UCSD-AML1 (cell line): ENCODE data around the gene SPATA16.

Source experiments
- DNase-seq: peaks from one replicate; lab custom pipeline; 2025; ENCODE audit not compliant: unreplicated experiment; lab: John Stamatoyannopoulos, UW

SPATA16 gene

GRCh38 chr3:173007079-173007723, 133.8 kb downstream of the SPATA16 start:
- no peak for DNase-seq

GRCh38 chr3:173006006-173006405, 135.0 kb downstream of the SPATA16 start:
- no peak for DNase-seq

- DNase-seq, result no peak
Observed at GRCh38 chr3:173004681-173005080, 136.4 kb downstream of the SPATA16 start.

DNA sequence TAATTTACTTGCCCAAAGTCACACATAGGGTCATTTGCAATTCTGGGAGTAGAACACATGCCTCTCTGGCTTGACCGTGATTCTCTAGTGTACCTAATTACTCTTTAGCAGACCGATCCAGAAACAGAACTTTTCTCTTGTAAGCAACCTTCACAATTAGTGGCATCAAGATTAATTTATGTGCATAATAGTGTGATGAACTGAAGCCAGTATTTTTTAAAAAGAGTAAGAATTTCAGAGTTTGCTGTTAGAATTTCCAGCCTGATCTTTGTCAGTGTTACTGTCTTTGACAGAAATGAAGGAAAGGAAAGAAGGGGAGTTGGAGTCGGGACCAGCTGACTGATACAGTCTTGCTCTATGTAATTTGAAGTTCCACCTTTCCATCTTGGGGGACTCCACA, 137.1 kb downstream of the SPATA16 start:
- DNase-seq, result no peak

- DNase-seq, result no peak
Observed at GRCh38 chr3:173003471-173003870, 137.6 kb downstream of the SPATA16 start.

DNA sequence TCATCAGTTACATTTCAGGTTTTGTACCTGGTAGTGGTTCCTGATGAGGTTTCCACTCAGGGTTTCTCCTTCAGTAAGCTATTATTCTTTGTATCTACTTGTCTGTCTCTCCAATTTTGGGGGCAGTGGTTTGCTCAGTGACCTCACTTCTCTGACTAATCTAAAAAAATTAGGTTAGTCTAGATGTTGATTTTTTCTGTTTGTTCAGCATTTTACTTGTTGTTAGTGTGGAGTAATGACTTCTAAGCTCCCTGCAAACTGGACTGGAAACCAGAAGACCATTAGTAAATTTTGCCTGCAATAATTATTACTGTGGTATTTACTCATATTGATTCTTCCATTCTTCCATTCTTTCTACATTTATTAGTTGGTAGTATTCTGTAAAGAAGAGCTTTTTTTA, 139.4 kb downstream of the SPATA16 start:
- DNase-seq, result no peak

DNA sequence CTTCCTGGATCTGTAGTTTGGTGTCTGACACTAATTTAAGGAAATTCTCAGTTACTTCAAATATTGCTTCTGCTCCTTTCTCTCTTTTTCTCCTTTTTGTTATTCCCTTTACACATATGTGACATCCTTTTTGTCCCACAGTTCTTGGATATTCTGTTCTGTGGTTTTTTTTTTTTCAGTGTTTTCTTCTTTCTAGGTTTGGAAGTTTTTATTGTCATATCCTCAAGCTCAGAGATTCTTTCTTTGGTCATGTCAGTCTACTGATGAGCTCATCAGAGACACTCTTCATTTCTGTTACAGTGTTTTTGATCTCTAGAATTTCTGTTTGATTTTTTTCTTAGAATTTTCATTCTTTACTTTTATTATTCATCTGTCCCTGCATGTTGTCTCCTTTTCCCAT, 140.5 kb downstream of the SPATA16 start:
- DNase-seq, result no peak

GRCh38 chr3:172993412-172993811, 147.6 kb downstream of the SPATA16 start:
- DNase-seq, result no peak

DNA sequence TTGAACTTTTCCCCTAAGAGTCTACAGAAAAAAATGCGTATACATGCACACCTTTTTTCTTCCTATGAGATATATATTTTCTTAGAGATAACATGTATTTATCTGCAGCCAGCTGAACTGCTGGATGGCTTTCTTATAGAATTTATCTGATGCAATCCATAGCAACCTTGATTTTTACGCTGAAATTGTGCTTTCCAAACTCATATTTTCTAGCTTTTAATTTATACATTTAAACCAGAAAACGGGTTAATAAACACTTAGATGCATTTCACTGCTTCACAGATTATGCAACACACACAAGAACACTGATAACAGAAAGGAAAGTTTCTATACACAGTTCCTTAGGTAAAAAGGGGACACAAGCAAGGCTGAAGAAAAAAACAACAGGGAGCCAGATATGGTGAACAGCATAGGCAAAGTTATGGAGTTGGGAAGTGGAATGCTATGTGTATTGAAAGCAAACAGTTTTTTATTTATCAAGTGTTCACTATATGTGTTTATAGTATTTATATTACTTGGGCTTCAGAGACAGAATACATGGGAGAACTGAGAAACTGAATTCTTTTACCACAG, 149.5 kb downstream of the SPATA16 start:
- no peak for DNase-seq

DNA sequence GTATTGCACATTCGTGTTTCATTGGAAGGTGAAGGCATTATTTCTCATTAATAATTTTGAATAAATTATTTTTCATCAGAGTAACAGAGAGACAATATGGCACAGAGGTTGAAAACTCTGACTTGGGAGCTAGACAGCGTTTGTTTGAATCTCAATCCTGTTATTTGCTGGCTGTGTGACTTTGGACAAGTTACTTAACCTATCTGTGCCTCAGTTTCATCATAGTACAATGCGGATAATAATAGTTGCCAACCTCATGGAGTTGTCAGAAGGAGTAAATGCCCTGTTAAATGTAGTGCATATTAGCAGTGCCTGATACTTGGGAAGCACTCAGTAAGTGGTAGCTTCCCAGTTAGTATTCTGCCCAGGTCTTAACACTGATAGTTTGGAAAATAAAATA, 151.7 kb downstream of the SPATA16 start:
- no peak for DNase-seq

DNA sequence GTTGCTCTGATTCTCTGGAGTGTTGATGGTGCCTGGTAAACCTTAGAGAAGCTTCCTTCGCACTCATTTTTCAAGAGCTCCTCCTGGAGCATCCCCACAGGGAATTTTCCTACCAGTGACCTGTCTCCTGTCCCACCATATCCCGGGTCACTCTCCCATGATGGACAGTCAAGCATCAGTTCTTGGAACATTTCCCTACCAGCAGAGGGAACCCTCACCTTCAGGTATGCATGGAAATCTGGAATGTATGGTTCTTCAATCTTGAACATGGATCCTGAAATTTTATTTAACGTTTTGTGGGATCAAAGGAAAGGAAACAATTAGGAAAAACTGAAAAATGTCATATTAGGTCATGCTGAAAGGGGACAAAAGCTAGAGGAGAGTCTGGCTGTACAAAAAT, 153.8 kb downstream of the SPATA16 start:
- DNase-seq, result no peak

GRCh38 chr3:172984914-172985313, 156.1 kb downstream of the SPATA16 start:
- no peak for DNase-seq

DNA sequence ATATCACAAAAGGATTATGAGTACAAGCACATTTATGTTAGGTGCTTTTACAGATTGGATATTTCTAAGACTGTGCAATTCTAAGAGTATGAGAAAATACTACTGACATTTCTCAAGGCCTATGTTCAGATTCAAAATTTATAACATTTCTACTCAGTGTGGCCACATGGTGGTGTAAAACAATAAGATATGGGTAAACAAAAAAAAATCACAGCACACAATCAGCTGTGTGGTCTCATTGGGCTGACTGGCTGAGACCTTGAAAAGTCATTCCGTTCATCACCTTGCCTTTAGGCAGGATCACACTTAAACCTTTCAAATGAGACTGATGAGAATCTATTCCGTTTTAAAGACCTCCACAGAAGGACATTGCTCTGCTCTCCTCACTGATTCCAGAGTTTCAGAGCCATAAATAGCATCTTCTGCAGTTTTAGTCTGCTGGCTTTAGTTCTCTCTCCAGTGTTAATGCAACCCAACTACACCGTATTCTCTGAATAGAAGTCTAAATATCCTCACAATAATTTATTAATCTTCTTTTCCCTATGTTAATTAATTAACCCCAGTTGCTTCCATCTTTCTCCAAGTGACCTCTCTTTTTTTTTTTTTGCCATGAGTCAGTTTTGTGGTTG, 158.2 kb downstream of the SPATA16 start:
- DNase-seq, result no peak

- DNase-seq, result no peak
Observed at GRCh38 chr3:172981407-172981983, 159.5 kb downstream of the SPATA16 start.

GRCh38 chr3:172980849-172981248, 160.2 kb downstream of the SPATA16 start:
- no peak for DNase-seq

DNA sequence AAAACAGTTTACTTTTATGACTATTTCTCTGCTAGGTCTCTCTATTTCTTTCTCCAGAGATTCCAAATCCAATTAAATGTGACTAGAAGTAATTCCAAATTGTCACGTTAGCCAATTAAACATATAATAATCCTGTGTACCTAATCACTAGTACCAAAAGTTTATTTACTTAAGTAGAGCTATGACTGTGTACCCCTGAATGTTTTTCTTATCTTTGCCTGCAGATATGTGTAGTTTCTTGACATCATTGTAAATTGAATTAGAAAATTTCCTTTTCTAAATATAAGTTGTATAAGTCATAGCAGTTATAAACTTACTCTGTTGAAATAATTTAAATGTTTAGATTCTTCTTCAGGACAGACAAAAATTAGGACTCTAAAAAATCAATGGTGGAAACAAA, 163.3 kb downstream of the SPATA16 start:
- DNase-seq, result no peak

DNA sequence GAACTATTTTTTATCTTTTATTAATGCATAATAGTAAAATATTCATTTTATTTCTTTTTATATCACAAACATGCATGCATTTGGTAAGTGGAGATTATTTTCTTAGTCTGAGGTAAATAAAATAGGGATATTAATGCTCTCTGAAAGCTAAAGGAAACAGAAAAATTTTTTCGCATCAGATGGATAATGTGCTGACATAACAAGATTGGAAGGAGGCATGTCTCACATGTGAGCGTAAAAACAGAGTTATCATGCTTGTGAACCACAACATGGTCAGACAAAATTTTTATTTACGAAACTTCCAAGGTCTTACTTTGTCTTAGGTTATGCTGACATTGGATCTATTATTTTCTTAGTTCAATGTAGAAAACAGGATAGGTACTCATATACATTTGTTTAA, 166.1 kb downstream of the SPATA16 start:
- no peak for DNase-seq

GRCh38 chr3:172973799-172974198, 167.2 kb downstream of the SPATA16 start:
- no peak for DNase-seq

DNA sequence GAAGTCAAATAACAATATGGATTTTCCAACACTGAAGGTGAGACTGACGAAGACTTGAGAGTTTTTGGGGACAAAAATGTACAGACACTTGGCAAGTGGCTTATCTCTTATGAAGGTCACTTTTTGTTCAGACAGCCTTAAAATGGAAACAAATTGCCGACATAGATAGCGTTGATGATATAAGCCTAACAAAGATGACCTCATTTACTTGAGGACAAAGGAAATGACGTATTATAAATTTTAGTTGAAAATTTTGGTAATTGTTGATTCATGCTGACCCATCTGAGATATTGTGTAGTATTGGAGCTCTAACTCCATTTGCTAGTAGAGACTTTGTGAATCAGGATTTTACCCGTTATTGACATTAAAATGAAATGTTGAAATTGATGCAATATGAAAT, 168.3 kb downstream of the SPATA16 start:
- no peak for DNase-seq

- no peak for DNase-seq
Observed at GRCh38 chr3:172972067-172972466, 169.0 kb downstream of the SPATA16 start.

GRCh38 chr3:172968646-172969045, 172.4 kb downstream of the SPATA16 start:
- no peak for DNase-seq

DNA sequence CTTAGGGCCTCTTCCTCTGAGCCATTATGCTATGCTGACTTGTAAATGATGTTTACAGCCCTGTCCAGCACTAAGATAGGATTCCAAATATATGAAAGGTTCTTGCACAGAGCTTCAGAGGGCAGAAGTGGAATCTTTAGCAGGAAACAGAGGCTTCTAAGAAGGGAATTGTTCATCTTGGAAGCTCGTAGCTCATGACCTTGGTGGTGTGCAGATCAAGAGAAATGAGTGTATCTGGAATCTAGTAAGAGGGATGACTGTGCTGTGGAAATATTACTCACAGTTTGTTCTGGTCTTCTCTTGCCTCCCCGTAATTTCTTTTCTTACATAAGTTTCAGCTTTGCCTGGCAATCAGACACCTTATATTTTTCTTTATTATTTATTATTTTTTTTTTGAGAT, 175.8 kb downstream of the SPATA16 start:
- DNase-seq, result no peak
